ENCODE results near the gene CYTH2.

The CYTH2 gene

GRCh38 chr19:48469934-48470680 lies 938 bp downstream of the CYTH2 start:
- DNase-seq (ENCODE audit: extremely low read depth, low read depth) = no peak
- TF ChIP-seq, protein P1, sequence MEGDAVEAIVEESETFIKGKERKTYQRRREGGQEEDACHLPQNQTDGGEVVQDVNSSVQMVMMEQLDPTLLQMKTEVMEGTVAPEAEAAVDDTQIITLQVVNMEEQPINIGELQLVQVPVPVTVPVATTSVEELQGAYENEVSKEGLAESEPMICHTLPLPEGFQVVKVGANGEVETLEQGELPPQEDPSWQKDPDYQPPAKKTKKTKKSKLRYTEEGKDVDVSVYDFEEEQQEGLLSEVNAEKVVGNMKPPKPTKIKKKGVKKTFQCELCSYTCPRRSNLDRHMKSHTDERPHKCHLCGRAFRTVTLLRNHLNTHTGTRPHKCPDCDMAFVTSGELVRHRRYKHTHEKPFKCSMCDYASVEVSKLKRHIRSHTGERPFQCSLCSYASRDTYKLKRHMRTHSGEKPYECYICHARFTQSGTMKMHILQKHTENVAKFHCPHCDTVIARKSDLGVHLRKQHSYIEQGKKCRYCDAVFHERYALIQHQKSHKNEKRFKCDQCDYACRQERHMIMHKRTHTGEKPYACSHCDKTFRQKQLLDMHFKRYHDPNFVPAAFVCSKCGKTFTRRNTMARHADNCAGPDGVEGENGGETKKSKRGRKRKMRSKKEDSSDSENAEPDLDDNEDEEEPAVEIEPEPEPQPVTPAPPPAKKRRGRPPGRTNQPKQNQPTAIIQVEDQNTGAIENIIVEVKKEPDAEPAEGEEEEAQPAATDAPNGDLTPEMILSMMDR (IDR thresholded peaks at IDR 0.05; ENCODE audit: low read depth, low read length, missing control alignments) = no peak
- peak overlapping the region; percentile 58 for H3K4me3 ChIP-seq (replicated peaks; ENCODE audit: low read depth, low read length)

- H3K4me3 ChIP-seq (replicated peaks; ENCODE audit: low read depth, low read length) = peak overlapping the region; percentile 58
These were observed 1.7 kb downstream of the CYTH2 start for GRCh38 chr19:48470856-48471255.

DNA sequence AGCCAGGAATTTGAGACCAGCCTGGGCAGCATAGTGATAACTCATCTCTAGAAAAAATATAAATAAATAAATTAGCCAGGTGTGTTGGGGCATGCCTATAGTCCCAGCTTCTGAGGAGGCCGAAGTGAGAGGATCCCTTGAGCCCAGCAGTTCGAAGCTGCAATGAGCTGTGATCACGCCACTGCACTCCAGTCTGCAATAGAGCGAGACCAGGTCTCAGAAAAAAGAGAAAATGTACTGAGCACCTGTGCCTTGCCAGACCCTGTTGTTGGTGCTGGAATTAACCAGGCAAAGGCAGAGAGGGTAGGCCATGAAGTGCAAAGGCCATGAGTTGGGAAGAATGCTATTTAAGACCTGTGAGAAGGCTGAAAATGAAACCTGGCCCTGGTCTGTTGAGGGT lies 2.7 kb downstream of the CYTH2 start:
- TF ChIP-seq, protein P1 (IDR thresholded peaks at IDR 0.05; ENCODE audit: low read depth, low read length, missing control alignments) = no peak
- DNase-seq (ENCODE audit: extremely low read depth, low read depth) = no peak
- H3K4me3 ChIP-seq (replicated peaks; ENCODE audit: low read depth, low read length) = no peak overlapping the region

More at GRCh38 chr19:48470856-48471255, 1.7 kb downstream of the CYTH2 start:
- no peak for DNase-seq (ENCODE audit: extremely low read depth, low read depth)
- TF ChIP-seq, protein P1 (IDR thresholded peaks at IDR 0.05; ENCODE audit: low read depth, low read length, missing control alignments) = no peak

GRCh38 chr19:48473161-48473966 lies 4.2 kb downstream of the CYTH2 start:
- no peak overlapping the region for H3K4me3 ChIP-seq (replicated peaks; ENCODE audit: low read depth, low read length)
- TF ChIP-seq, protein P1 (IDR thresholded peaks at IDR 0.05; ENCODE audit: low read depth, low read length, missing control alignments) = no peak
- DNase-seq (ENCODE audit: extremely low read depth, low read depth) = no peak

- no peak for DNase-seq (ENCODE audit: extremely low read depth, low read depth)
- H3K4me3 ChIP-seq (replicated peaks; ENCODE audit: low read depth, low read length) = no peak overlapping the region
These were observed 5.0 kb downstream of the CYTH2 start for GRCh38 chr19:48474084-48474592.

GRCh38 chr19:48475369-48476068 lies 6.3 kb downstream of the CYTH2 start:
- no peak overlapping the region for H3K4me3 ChIP-seq (replicated peaks; ENCODE audit: low read depth, low read length)
- DNase-seq (ENCODE audit: extremely low read depth, low read depth) = no peak
- TF ChIP-seq, protein P1 (IDR thresholded peaks at IDR 0.05; ENCODE audit: low read depth, low read length, missing control alignments) = no peak

More at GRCh38 chr19:48474084-48474592, 5.0 kb downstream of the CYTH2 start:
- TF ChIP-seq, protein P1 (IDR thresholded peaks at IDR 0.05; ENCODE audit: low read depth, low read length, missing control alignments) = no peak
